Liver (tissue), 3 donors: ENCODE data around the gene RBMS3.

ENCODE experiments used
- EGR1 ChIP-seq, 2 donors: IDR thresholded peaks; 2 replicates each; pipeline ENCODE4 v1.6.1; 2016 to 2018; ENCODE audit warnings: antibody characterized with exemption in 2 of 2, low read depth in 2 of 2
- HNF4G ChIP-seq: IDR thresholded peaks from 2 replicates; pipeline ENCODE4 v1.6.1; 2016; ENCODE audit warnings: antibody characterized with exemption
- JUND ChIP-seq, 2 donors: IDR thresholded peaks; 2 replicates each; pipeline ENCODE4 v1.6.1; 2016; ENCODE audit warnings: antibody characterized with exemption in 2 of 2
- MAX ChIP-seq: IDR thresholded peaks from 2 replicates; pipeline ENCODE4 v1.6.1; 2016; ENCODE audit warnings: antibody characterized with exemption
- RAD21 ChIP-seq, 2 donors: IDR thresholded peaks; 2 replicates each; pipeline ENCODE4 v1.6.1; 2016; ENCODE audit warnings: antibody characterized with exemption in 2 of 2, mild to moderate bottlenecking in 2 of 2
- ZBTB33 ChIP-seq: IDR thresholded peaks from 2 replicates; pipeline ENCODE4 v1.6.1; 2016; ENCODE audit warnings: antibody characterized with exemption
- TF ChIP-seq, protein P1 (sequence below): fragments of 150-350 bp; IDR thresholded peaks from 2 replicates; pipeline ENCODE4 v1.5.1; 2017; ENCODE audit warnings: improper control_type of control experiment, low read depth, low read length; ENCODE audit not compliant: missing input control
- TF ChIP-seq, protein P2 (sequence below): IDR thresholded peaks from 2 replicates; pipeline ENCODE4 v1.6.1; 2016; ENCODE audit warnings: antibody characterized with exemption, mild to moderate bottlenecking
- donor health status: healthy.
- donor health status: healthy.

DNA sequence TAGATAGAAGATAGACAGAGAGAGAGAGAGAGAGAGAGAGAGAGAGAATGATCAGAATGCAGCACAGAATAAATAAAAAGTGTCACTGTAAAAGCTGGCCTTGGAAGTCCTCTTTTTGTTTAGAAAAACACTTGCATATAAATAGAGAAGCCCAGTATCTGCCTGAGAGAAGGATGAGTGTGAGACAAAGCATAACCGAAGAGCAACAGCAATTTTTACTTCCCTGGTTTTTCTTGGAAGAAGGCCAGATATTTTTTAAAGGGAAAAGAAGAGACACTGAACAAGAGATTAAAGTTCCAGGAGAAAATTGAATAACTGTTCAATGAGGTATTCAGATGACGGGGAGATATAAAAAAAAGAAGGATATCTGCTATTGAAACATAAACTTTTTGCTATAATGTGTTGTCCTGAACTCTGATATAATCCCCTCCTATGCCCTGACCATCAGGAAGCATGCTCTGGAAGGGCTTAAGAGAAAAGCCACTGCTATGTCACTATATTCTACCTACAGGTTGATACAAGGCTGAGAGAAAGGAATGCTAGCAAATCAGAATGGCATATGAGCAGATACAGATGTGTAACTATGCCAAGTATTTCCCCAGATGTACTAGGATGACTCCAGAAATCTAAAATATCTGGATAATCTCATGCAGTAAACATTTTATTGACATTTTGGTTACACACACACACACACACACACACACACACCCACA, 358.9 kb downstream of the RBMS3 start:
- TF ChIP-seq, protein P1, sequence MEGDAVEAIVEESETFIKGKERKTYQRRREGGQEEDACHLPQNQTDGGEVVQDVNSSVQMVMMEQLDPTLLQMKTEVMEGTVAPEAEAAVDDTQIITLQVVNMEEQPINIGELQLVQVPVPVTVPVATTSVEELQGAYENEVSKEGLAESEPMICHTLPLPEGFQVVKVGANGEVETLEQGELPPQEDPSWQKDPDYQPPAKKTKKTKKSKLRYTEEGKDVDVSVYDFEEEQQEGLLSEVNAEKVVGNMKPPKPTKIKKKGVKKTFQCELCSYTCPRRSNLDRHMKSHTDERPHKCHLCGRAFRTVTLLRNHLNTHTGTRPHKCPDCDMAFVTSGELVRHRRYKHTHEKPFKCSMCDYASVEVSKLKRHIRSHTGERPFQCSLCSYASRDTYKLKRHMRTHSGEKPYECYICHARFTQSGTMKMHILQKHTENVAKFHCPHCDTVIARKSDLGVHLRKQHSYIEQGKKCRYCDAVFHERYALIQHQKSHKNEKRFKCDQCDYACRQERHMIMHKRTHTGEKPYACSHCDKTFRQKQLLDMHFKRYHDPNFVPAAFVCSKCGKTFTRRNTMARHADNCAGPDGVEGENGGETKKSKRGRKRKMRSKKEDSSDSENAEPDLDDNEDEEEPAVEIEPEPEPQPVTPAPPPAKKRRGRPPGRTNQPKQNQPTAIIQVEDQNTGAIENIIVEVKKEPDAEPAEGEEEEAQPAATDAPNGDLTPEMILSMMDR = no peak
- TF ChIP-seq MAX = no peak
- no peak for TF ChIP-seq JUND (IDR thresholded peaks at IDR 0.05)
- TF ChIP-seq HNF4G = no peak
- TF ChIP-seq, protein P2, sequence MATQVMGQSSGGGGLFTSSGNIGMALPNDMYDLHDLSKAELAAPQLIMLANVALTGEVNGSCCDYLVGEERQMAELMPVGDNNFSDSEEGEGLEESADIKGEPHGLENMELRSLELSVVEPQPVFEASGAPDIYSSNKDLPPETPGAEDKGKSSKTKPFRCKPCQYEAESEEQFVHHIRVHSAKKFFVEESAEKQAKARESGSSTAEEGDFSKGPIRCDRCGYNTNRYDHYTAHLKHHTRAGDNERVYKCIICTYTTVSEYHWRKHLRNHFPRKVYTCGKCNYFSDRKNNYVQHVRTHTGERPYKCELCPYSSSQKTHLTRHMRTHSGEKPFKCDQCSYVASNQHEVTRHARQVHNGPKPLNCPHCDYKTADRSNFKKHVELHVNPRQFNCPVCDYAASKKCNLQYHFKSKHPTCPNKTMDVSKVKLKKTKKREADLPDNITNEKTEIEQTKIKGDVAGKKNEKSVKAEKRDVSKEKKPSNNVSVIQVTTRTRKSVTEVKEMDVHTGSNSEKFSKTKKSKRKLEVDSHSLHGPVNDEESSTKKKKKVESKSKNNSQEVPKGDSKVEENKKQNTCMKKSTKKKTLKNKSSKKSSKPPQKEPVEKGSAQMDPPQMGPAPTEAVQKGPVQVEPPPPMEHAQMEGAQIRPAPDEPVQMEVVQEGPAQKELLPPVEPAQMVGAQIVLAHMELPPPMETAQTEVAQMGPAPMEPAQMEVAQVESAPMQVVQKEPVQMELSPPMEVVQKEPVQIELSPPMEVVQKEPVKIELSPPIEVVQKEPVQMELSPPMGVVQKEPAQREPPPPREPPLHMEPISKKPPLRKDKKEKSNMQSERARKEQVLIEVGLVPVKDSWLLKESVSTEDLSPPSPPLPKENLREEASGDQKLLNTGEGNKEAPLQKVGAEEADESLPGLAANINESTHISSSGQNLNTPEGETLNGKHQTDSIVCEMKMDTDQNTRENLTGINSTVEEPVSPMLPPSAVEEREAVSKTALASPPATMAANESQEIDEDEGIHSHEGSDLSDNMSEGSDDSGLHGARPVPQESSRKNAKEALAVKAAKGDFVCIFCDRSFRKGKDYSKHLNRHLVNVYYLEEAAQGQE = no peak
- TF ChIP-seq RAD21 (IDR thresholded peaks at IDR 0.05) = no peak
- no peak for TF ChIP-seq ZBTB33
- TF ChIP-seq EGR1 (IDR thresholded peaks at IDR 0.05; ENCODE audit: low read depth in 2 of 2) = no peak
